ENCODE data around the gene CLCN6.

- no peak for TF ChIP-seq RNF2 (IDR thresholded peaks at IDR 0.05; ENCODE audit: borderline replicate concordance, low read depth, low read length, missing control alignments, poor library complexity, severe bottlenecking)
- TF ChIP-seq CTCF (IDR thresholded peaks at IDR 0.05; ENCODE audit: control extremely low read depth in 1 of 3, insufficient read depth in 1 of 3, low read depth in 1 of 3, low read length in 3 of 3): no peak
- TF ChIP-seq TBP (IDR thresholded peaks at IDR 0.05; ENCODE audit: low read depth, low read length): no peak
- TF ChIP-seq SUZ12 (IDR thresholded peaks at IDR 0.05; ENCODE audit: low read length): no peak
- no peak for TF ChIP-seq RFX5 (IDR thresholded peaks at IDR 0.05; ENCODE audit: borderline replicate concordance, low read depth, low read length)
- no peak for TF ChIP-seq HDAC2 (IDR thresholded peaks at IDR 0.05; ENCODE audit: borderline replicate concordance in 1 of 2, low read depth in 2 of 2, low read length in 2 of 2)
- TF ChIP-seq ATF3 (IDR thresholded peaks at IDR 0.05; ENCODE audit: insufficient read depth, low read depth, low read length): no peak
- TF ChIP-seq EGR1 (IDR thresholded peaks at IDR 0.05; ENCODE audit: borderline replicate concordance, low read depth, low read length): no peak
Observed at GRCh38 chr1:11813021-11813420, 7.0 kb downstream of the CLCN6 start.
